Measurements from ENCODE around the gene KCTD15.

DNA sequence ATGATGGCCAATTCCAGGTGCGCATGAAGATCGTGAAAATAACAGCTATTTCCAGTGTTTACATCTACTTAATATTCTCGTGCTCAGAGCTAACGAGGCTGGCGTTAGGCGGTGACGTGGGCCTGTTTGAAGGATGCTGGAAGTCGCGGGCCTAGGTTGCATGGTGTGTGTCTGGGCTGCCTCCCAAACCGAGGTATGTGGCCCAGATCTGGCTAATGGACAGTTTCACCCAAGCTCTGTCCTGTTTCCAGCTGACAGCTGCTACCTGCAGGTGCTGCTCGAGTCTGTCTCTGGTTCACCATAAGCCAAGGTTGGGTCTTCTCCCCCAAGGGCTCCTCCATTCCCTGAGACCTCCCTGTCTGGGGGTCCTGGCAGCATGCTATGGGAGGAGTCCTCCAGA lies 40.5 kb upstream of the KCTD15 start:
- no peak for TF ChIP-seq GATA3 (IDR thresholded peaks at IDR 0.05; ENCODE audit: low read depth, low read length)
- TF ChIP-seq GATA2 (IDR thresholded peaks at IDR 0.05; ENCODE audit: low read depth, low read length), result no peak
